ENCODE measurements around the gene IMP3. TPM values are rescaled to one million over a fixed set of nuclear protein-coding genes. Genes with fewer than 3 reads are reported as not detected.
A peak's percentile ranks its signal among the peaks of the same experiment; 100 is the strongest.

Gene IMP3
- total RNA-seq, 6 experiments from 2014 or later, result 37.7 to 192 (median 44.4) TPM

- H3K4me3 ChIP-seq, result no peak overlapping the region
- H3K27me3 ChIP-seq, result no peaks in the 10 kb centered on the region
- no peaks in the 10 kb centered on the region for H3K9me3 ChIP-seq
- H3K36me3 ChIP-seq, result peaks cover 0 to 9% (median 2%) of the 10 kb centered on the region in 4 donors
- intact Hi-C loops (cut with DNase I), result no loop called here
- H3K27ac ChIP-seq, result peak overlapping the region; percentile 52 to 65 (median 58)
- no peak for DNase-seq
- peaks cover 0 to 43% (median 22%) of the 10 kb centered on the region in 4 donors for H3K4me1 ChIP-seq
- no peak for ATAC-seq
- 71% methylated on average over 3 of the region's 3 CpGs for WGBS (ENCODE audit: insufficient coverage, low coverage, low lambda C conversion rate, missing lambda C conversion rate)
- TF ChIP-seq CTCF (IDR thresholded peaks at IDR 0.05) (no peak), POLR2A (IDR thresholded peaks at IDR 0.05) (no peak)
These were observed 21.7 kb upstream of the IMP3 start for GRCh38 chr15:75661756-75662140.

GRCh38 chr15:75661100-75661755 is 21.2 kb upstream of the IMP3 start:
- WGBS (ENCODE audit: insufficient coverage, low coverage, low lambda C conversion rate, missing lambda C conversion rate), result 33% methylated on average over 5 of the region's 14 CpGs
- H3K27ac ChIP-seq, result peak overlapping the region; percentile 52 to 65 (median 58)
- intact Hi-C loops (cut with DNase I), result no loop called here
- peaks cover 0 to 9% (median 2%) of the 10 kb centered on the region in 4 donors for H3K36me3 ChIP-seq
- ATAC-seq, result peak; percentile 77 to 88 (median 84)
- no peak overlapping the region for H3K4me3 ChIP-seq
- TF ChIP-seq CTCF (IDR thresholded peaks at IDR 0.05) (no peak), POLR2A (IDR thresholded peaks at IDR 0.05) (peak; percentile 25)
- DNase-seq, result peak; percentile 83 to 90 (median 83)
- no peaks in the 10 kb centered on the region for H3K27me3 ChIP-seq
- H3K4me1 ChIP-seq, result peaks cover 0 to 38% (median 17%) of the 10 kb centered on the region in 4 donors
- no peaks in the 10 kb centered on the region for H3K9me3 ChIP-seq

- Histone ChIP-seq H3K36me3 (peaks cover 0 to 9% (median 2%) of the 10 kb centered on the region in 4 donors), H3K27me3 (no peaks in the 10 kb centered on the region), H3K4me1 (peaks cover 0 to 30% (median 16%) of the 10 kb centered on the region in 4 donors), H3K4me3 (no peak overlapping the region), H3K27ac (peak overlapping the region in 1 of 3 donors; percentile 65), H3K9me3 (no peaks in the 10 kb centered on the region)
- TF ChIP-seq CTCF (IDR thresholded peaks at IDR 0.05) (no peak), POLR2A (IDR thresholded peaks at IDR 0.05) (no peak)
- WGBS (ENCODE audit: insufficient coverage, low coverage, low lambda C conversion rate, missing lambda C conversion rate), result 55% methylated on average over 7 of the region's 17 CpGs
- DNase-seq (no peak), ATAC-seq (no peak)
- intact Hi-C loops (cut with DNase I), result no loop called here
These were observed 20.1 kb upstream of the IMP3 start for GRCh38 chr15:75659928-75660645.

GRCh38 chr15:75659141-75659771 is 19.2 kb upstream of the IMP3 start:
- Histone ChIP-seq H3K27me3 (no peaks in the 10 kb centered on the region), H3K36me3 (peaks cover 0 to 9% (median 2%) of the 10 kb centered on the region in 4 donors), H3K4me1 (peaks cover 0 to 27% (median 15%) of the 10 kb centered on the region in 4 donors), H3K27ac (no peak overlapping the region), H3K9me3 (no peaks in the 10 kb centered on the region), H3K4me3 (no peak overlapping the region)
- DNase-seq (no peak), ATAC-seq (no peak)
- intact Hi-C loops (cut with DNase I), result no loop called here
- TF ChIP-seq POLR2A (IDR thresholded peaks at IDR 0.05) (no peak), CTCF (IDR thresholded peaks at IDR 0.05) (no peak)
- 83% methylated on average over 3 of the region's 9 CpGs for WGBS (ENCODE audit: insufficient coverage, low coverage, low lambda C conversion rate, missing lambda C conversion rate)
